AG08396 (cell line): Measurements from ENCODE around the gene CYP46A1.
"Not testable (repeated sequence)": the region's sequence is repeated elsewhere in the genome, so short reads cannot be mapped to it uniquely, and the experiment has no call there.

Source experiments
- DNase-seq: peaks from one replicate; pipeline ENCODE4 v3.0.0; 2012; ENCODE audit warnings: low spot score, mixed read lengths

CYP46A1 gene

GRCh38 chr14:99657645-99658155, 26.4 kb upstream of the CYP46A1 start:
- no peak for DNase-seq

GRCh38 chr14:99658218-99658845, 25.8 kb upstream of the CYP46A1 start:
- DNase-seq = no peak

GRCh38 chr14:99659333-99659741, 24.8 kb upstream of the CYP46A1 start:
- DNase-seq = no peak

GRCh38 chr14:99660006-99660566, 24.0 kb upstream of the CYP46A1 start:
- DNase-seq = no peak

GRCh38 chr14:99660794-99661193, 23.3 kb upstream of the CYP46A1 start:
- no peak for DNase-seq

GRCh38 chr14:99661206-99661605, 22.9 kb upstream of the CYP46A1 start:
- DNase-seq = not testable (repeated sequence)

- no peak for DNase-seq
These were observed 21.3 kb upstream of the CYP46A1 start for GRCh38 chr14:99662846-99663245.

- no peak for DNase-seq
These were observed 20.6 kb upstream of the CYP46A1 start for GRCh38 chr14:99663386-99664057.

GRCh38 chr14:99664058-99664936, 19.8 kb upstream of the CYP46A1 start:
- no peak for DNase-seq

- DNase-seq = no peak
These were observed 19.2 kb upstream of the CYP46A1 start for GRCh38 chr14:99664937-99665273.

- no peak for DNase-seq
These were observed 17.6 kb upstream of the CYP46A1 start for GRCh38 chr14:99666533-99666932.

- DNase-seq = no peak
These were observed 17.1 kb upstream of the CYP46A1 start for GRCh38 chr14:99667045-99667444.

GRCh38 chr14:99667821-99668220, 16.3 kb upstream of the CYP46A1 start:
- no peak for DNase-seq

GRCh38 chr14:99668307-99669295, 15.5 kb upstream of the CYP46A1 start:
- DNase-seq = no peak

GRCh38 chr14:99670361-99671234, 13.5 kb upstream of the CYP46A1 start:
- no peak for DNase-seq

- no peak for DNase-seq
These were observed 12.6 kb upstream of the CYP46A1 start for GRCh38 chr14:99671235-99672224.

GRCh38 chr14:99672506-99673304, 11.4 kb upstream of the CYP46A1 start:
- DNase-seq = no peak
